HG02970 (cell line): Measurements from ENCODE around the gene KCNQ5.
A peak's percentile ranks its signal among the peaks of the same experiment; 100 is the strongest.

Experiments
- ATAC-seq: cut with Tn5 transposase; IDR thresholded peaks from one replicate; pipeline ENCODE4 v1.9.1; 2021; ENCODE audit warnings: mild to moderate bottlenecking, moderate library complexity, moderate number of reproducible peaks; ENCODE audit not compliant: unreplicated experiment, low FRiP score

Gene KCNQ5

GRCh38 chr6:72733045-72733444 lies 111.2 kb downstream of the KCNQ5 start:
- no peak for ATAC-seq

GRCh38 chr6:72738091-72738490 lies 116.2 kb downstream of the KCNQ5 start:
- ATAC-seq, result no peak

GRCh38 chr6:72739368-72739779 lies 117.5 kb downstream of the KCNQ5 start:
- peak; percentile 47 for ATAC-seq

GRCh38 chr6:72740135-72740534 lies 118.3 kb downstream of the KCNQ5 start:
- peak; percentile 61 for ATAC-seq

- ATAC-seq, result no peak
Measured at GRCh38 chr6:72741083-72741482, 119.2 kb downstream of the KCNQ5 start.

- no peak for ATAC-seq
Measured at GRCh38 chr6:72742001-72742673, 120.3 kb downstream of the KCNQ5 start.

- no peak for ATAC-seq
Measured at GRCh38 chr6:72746276-72746675, 124.4 kb downstream of the KCNQ5 start.

GRCh38 chr6:72748759-72749158 lies 126.9 kb downstream of the KCNQ5 start:
- no peak for ATAC-seq

GRCh38 chr6:72755752-72756151 lies 133.9 kb downstream of the KCNQ5 start:
- no peak for ATAC-seq

GRCh38 chr6:72757048-72757447 lies 135.2 kb downstream of the KCNQ5 start:
- no peak for ATAC-seq

- ATAC-seq, result no peak
Measured at GRCh38 chr6:72757926-72758325, 136.1 kb downstream of the KCNQ5 start.

- no peak for ATAC-seq
Measured at GRCh38 chr6:72758901-72759300, 137.0 kb downstream of the KCNQ5 start.

GRCh38 chr6:72760114-72760793 lies 138.4 kb downstream of the KCNQ5 start:
- no peak for ATAC-seq

GRCh38 chr6:72761761-72762160 lies 139.9 kb downstream of the KCNQ5 start:
- no peak for ATAC-seq

GRCh38 chr6:72769459-72770125 lies 147.7 kb downstream of the KCNQ5 start:
- ATAC-seq, result no peak

- ATAC-seq, result no peak
Measured at GRCh38 chr6:72770959-72771358, 149.1 kb downstream of the KCNQ5 start.

- no peak for ATAC-seq
Measured at GRCh38 chr6:72776456-72776855, 154.6 kb downstream of the KCNQ5 start.

GRCh38 chr6:72781624-72782023 lies 159.8 kb downstream of the KCNQ5 start:
- no peak for ATAC-seq

- no peak for ATAC-seq
Measured at GRCh38 chr6:72783035-72783434, 161.2 kb downstream of the KCNQ5 start.

GRCh38 chr6:72783666-72784065 lies 161.8 kb downstream of the KCNQ5 start:
- no peak for ATAC-seq

GRCh38 chr6:72784071-72784470 lies 162.2 kb downstream of the KCNQ5 start:
- no peak for ATAC-seq

GRCh38 chr6:72784581-72784980 lies 162.7 kb downstream of the KCNQ5 start:
- no peak for ATAC-seq
